ENCODE measurements around the gene PGRMC2.
A peak's percentile ranks its signal among the peaks of the same experiment; 100 is the strongest.

The PGRMC2 gene

GRCh38 chr4:128287141-128287870, at the start of gene PGRMC2:
Gene PGRMC2, minus strand, starts transcription at chr4:128287813. Its CDS starts 23 bp downstream, at chr4:128287790.
- DNase-seq: peak in 1 of 2 experiments; percentile 63

GRCh38 chr4:128335541-128335940, 47.9 kb upstream of the PGRMC2 start:
- DNase-seq: no peak

- no peak for DNase-seq
These were observed 46.6 kb upstream of the PGRMC2 start for GRCh38 chr4:128334256-128334655.

- DNase-seq: no peak
These were observed 45.9 kb upstream of the PGRMC2 start for GRCh38 chr4:128333309-128334018.

GRCh38 chr4:128332081-128332480, 44.5 kb upstream of the PGRMC2 start:
- no peak for DNase-seq

- no peak for DNase-seq
These were observed 42.0 kb upstream of the PGRMC2 start for GRCh38 chr4:128329638-128330037.

GRCh38 chr4:128328106-128328505, 40.5 kb upstream of the PGRMC2 start:
- DNase-seq: no peak

GRCh38 chr4:128323401-128323800, 35.8 kb upstream of the PGRMC2 start:
- DNase-seq: no peak

GRCh38 chr4:128322986-128323385, 35.4 kb upstream of the PGRMC2 start:
- DNase-seq: no peak

GRCh38 chr4:128322311-128322710, 34.7 kb upstream of the PGRMC2 start:
- DNase-seq: no peak

- no peak for DNase-seq
These were observed 33.0 kb upstream of the PGRMC2 start for GRCh38 chr4:128320656-128321055.

GRCh38 chr4:128315756-128316520, 28.3 kb upstream of the PGRMC2 start:
- DNase-seq: peak; percentile 41 to 51

- peak; percentile 64 to 68 for DNase-seq
These were observed 24.2 kb upstream of the PGRMC2 start for GRCh38 chr4:128311659-128312403.

- peak; percentile 26 to 73 for DNase-seq
These were observed 22.7 kb upstream of the PGRMC2 start for GRCh38 chr4:128310266-128310697.

- no peak for DNase-seq
These were observed 22.0 kb upstream of the PGRMC2 start for GRCh38 chr4:128309585-128309984.

- no peak for DNase-seq
These were observed 21.4 kb upstream of the PGRMC2 start for GRCh38 chr4:128308986-128309385.

GRCh38 chr4:128307123-128307571, 19.5 kb upstream of the PGRMC2 start:
- DNase-seq: peak; percentile 91 to 92

- DNase-seq: no peak
These were observed 18.3 kb upstream of the PGRMC2 start for GRCh38 chr4:128305942-128306341.

GRCh38 chr4:128303986-128304385, 16.4 kb upstream of the PGRMC2 start:
- DNase-seq: no peak

- no peak for DNase-seq
These were observed 15.8 kb upstream of the PGRMC2 start for GRCh38 chr4:128303405-128303785.

- no peak for DNase-seq
These were observed 14.4 kb upstream of the PGRMC2 start for GRCh38 chr4:128301979-128302378.

- no peak for DNase-seq
These were observed 12.2 kb upstream of the PGRMC2 start for GRCh38 chr4:128299848-128300247.

- no peak for DNase-seq
These were observed 11.2 kb upstream of the PGRMC2 start for GRCh38 chr4:128298852-128299251.

Measured in NCI-H526 (cell line).